ENCODE results near the gene CCT3.

Gene CCT3

GRCh38 chr1:156319664-156320063 is 18.4 kb downstream of the CCT3 start:
- peak in 2 of 6 experiments; percentile 12 to 14 for DNase-seq

GRCh38 chr1:156316909-156317308 is 21.2 kb downstream of the CCT3 start:
- no peak for DNase-seq

GRCh38 chr1:156310962-156311361 is 27.1 kb downstream of the CCT3 start:
- no peak for DNase-seq

- DNase-seq, result no peak
Measured at GRCh38 chr1:156308078-156308477, 30.0 kb downstream of the CCT3 start.

GRCh38 chr1:156305215-156305614 is 32.9 kb downstream of the CCT3 start:
- no peak for DNase-seq

- no peak for DNase-seq
Measured at GRCh38 chr1:156303241-156303640, 34.9 kb downstream of the CCT3 start.

GRCh38 chr1:156298852-156299357 is 39.2 kb downstream of the CCT3 start, which contains the start of gene VHLL:
TSS of gene VHLL (minus strand) at chr1:156299307. CDS start at chr1:156299189, 118 bp downstream.
- no peak for DNase-seq

GRCh38 chr1:156295391-156295947 is 42.6 kb downstream of the CCT3 start, which contains the start of gene GLMP:
TSS of gene GLMP (minus strand) at chr1:156295679. CDS start at chr1:156295645, 34 bp downstream.
- DNase-seq, result peak; percentile 24 to 63 (median 47)

GRCh38 chr1:156293895-156294294 is 44.2 kb downstream of the CCT3 start:
- no peak for DNase-seq

- DNase-seq, result no peak
Measured at GRCh38 chr1:156293098-156293434, 45.0 kb downstream of the CCT3 start.

DNA sequence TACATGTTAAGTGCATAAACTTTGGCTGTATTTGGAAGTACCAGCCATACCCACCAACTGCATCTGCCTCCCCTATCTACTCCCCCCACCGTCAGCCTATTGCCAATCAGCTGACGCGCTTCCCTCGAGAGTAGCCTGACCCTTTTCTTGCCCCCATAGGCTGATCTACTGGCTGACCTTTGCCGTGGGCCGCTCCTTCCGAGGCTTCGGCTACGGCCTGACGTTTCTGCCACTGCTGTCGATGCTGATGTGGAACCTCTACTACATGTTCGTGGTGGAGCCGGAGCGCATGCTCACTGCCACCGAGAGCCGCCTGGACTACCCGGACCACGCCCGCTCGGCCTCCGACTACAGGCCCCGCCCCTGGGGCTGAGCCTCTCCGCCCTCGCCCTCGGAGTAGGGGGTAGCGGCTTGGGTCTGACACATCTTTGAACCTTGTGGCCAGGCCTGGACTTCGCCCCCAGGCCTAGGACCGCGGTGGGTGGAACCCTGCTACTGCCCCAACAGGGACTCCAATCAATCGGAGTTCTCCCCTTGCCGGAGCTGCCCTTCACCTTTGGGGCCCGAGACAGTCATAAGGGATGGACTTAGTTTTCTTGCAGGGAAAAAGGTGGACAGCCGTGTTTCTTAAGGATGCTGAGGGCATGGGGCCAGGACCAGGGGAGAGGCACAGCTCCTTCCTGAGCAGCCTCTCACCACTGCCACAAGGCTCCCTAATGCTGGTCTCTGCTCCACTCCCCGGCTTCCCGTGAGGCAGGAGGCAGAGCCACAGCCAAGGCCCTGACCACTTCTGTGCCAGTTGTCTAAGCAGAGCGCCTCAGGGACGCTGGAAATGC is 46.6 kb downstream of the CCT3 start:
- DNase-seq, result peak in 1 of 6 experiments; percentile 5

GRCh38 chr1:156289857-156290256 is 48.2 kb downstream of the CCT3 start:
- no peak for DNase-seq

DNA sequence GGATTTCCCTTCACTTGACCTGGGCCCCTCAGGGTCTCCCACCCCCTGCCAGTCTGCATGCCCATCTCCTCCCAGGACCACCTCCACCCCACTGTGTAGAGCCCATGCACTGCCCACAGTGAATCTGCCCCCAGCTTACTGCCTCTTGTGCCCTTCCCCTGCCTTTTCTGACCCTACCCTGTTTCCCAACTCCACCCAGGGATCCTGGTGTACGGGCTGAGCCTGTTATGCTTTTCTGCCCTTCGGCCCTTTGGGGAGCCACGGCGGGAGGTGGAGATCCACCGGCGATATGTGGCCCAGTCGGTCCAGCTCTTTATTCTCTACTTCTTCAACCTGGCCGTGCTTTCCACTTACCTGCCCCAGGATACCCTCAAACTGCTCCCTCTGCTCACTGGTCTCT is 52.0 kb downstream of the CCT3 start:
- DNase-seq, result no peak

- no peak for DNase-seq
Measured at GRCh38 chr1:156285437-156285836, 52.7 kb downstream of the CCT3 start.

- no peak for DNase-seq
Measured at GRCh38 chr1:156284757-156285156, 53.3 kb downstream of the CCT3 start.

DNA sequence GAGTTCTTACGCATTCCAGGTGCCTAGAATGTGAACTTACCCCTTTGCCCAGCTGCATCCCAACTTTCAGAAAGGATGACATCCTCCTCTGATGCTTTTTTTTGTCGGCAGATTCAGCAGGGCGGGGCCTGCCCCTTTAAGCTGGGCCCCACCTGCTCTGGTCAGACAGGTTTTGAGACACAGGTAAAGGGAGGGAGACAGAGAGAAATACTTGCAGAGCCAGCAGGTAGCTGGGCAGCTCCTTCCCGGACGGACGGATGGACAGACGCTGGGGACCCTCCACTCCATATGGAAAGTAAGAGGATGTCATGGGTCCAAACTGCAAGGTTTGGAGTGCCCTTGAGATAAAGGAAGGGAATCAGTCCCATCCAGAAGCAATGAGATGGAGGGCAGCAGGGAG is 54.0 kb downstream of the CCT3 start, which contains the start of gene TMEM79:
TMEM79 (plus strand) TSS at position 214 of the 400 bp plus-strand sequence. CDS start 902 bp downstream, outside the sequence.
- no peak for DNase-seq

DNA sequence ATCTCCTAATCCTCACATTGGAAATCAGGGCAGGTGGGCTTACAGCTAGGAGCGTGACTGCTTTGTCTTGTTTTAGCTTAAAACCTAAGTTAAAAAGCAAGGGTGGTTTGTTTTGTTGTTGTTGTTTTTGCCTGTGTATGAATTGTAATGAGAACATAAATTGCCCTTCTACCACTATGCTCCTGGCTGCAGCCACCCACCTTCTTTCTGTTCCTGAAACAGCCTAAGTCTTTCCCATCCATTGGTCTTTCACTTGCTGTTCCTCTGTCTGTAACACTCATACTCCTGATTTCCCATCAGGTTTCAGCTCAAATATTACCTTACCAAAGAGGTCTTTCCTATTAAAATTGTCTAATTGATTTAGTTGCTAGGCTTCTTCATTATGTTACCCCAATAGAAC is 54.6 kb downstream of the CCT3 start:
- DNase-seq, result no peak

- peak; percentile 91 to 97 (median 94) for DNase-seq
Measured at GRCh38 chr1:156282479-156283222, 55.4 kb downstream of the CCT3 start, which contains the start of gene SMG5. TSS of gene SMG5 (minus strand) at chr1:156282825. CDS start at chr1:156282680, 145 bp downstream.

DNA sequence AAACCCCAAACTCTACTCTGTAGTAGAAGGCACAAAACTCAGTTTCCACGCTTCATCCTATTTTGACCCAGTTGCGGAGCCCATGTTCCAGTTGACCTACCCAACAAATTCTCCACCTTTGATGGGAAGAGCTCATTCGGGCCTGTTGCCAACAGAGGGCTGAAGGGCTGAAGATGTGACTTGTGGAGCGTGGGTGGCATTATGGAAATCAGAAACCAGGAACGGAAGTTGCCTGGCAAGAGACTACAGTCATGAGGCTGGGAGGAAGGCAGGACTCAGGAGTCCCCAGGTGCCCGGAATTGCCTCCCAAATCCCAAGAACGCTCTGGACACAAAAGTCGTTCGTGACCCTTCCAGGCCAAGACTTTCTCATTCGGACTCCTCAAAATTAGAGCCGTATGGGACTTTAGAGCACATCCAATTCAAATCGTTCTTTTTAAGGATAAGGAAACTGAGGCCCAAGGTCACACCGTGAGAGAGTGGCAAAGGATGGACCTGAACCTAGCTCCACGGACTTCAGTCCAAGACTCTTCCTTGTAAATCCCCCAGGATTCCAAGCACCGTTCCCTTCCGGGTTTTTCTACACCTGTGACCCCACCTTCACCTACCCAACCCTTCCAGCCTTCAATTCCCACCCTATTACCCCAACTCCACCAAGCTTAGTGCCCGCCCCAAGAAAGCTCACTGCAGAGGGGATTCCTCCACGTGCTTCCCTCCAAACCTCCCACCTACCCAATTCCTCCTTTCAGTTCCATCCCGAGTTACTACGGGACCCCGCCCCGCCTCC is 56.2 kb downstream of the CCT3 start:
- peak in 1 of 6 experiments; percentile 4 for DNase-seq

- DNase-seq, result no peak
Measured at GRCh38 chr1:156281281-156281680, 56.8 kb downstream of the CCT3 start.

DNA sequence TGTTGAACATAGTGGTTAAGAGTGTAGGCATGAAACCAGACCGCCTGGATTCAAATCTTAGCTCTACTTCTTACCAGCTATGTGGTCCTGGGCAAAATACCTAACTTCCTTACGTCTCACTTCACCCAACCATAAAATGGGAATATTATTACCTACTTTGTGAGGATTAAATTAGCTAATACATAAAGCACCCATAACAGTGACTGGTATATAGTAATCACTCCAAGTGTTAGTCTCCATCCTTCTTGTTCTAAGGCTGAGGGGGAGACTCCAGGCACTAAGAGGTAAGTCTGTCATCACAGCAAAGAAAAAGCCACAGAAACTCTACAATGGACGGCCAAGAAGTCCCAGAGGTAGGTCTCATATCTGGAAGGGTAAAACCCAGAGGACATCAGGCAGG is 58.3 kb downstream of the CCT3 start:
- DNase-seq, result no peak

DNA sequence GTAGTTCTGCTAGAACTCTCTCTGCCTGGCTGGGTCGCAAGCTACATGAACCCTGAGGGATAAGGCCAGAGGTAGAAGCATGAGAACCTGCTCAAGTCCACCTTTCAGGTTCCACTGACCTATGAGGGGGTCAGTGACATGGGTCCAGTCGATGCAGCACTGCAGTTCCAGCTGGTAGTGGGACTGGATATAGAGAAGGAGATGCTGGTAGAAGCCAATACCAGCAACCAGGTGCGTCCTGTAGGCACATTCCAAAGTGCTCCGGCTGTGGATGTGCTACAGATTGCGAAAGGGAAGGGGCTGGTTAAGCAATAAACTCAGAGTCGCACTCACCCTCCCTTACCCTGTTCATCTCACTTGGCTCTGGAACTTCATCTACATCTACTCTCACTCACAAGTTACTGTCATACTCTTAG is 61.1 kb downstream of the CCT3 start:
- DNase-seq, result no peak
